Spleen (tissue), 11 donors: ENCODE results near the gene CXCR6. TPM values are rescaled to one million over a fixed set of nuclear protein-coding genes. Genes with fewer than 3 reads are reported as not detected.

Experiments
- DNase-seq: peaks from one replicate; pipeline ENCODE4 v3.0.0-alpha.2; 2020
- H3K27ac ChIP-seq, 8 donors: fragments of 200-600 bp; sonication (generic) in 7 of 8; 1 replicate in 4 of 8; 2 replicates in 4 of 8; pipeline versions ENCODE4 v1.5.0 to v1.8.0; 2016 to 2021; ENCODE audit warnings: inconsistent platforms in 4 of 8, mild to moderate bottlenecking in 4 of 8, moderate library complexity in 1 of 8
- H3K27me3 ChIP-seq, 7 donors: fragments of 200-600 bp; sonication (generic) in 6 of 7; replicated peaks in 1 of 7; 1 replicate in 4 of 7; 2 replicates in 3 of 7; pipeline versions ENCODE4 v1.5.0 to v1.8.0; 2016 to 2021; ENCODE audit warnings: inconsistent platforms in 3 of 7, mild to moderate bottlenecking in 1 of 7
- H3K36me3 ChIP-seq, 6 donors: fragments of 200-600 bp; sonication (generic) in 5 of 6; 1 replicate in 4 of 6; 2 replicates in 2 of 6; pipeline versions ENCODE4 v1.5.0 to v1.8.0; 2016 to 2021; ENCODE audit warnings: inconsistent platforms in 2 of 6
- H3K4me1 ChIP-seq, 6 donors: fragments of 200-600 bp; sonication (generic) in 5 of 6; 1 replicate in 3 of 6; 2 replicates in 3 of 6; pipeline versions ENCODE4 v1.5.0 to v1.8.0; 2016 to 2021; ENCODE audit warnings: inconsistent platforms in 3 of 6
- H3K4me3 ChIP-seq, 8 donors: fragments of 200-600 bp; sonication (generic) in 7 of 8; 1 replicate in 4 of 8; 2 replicates in 4 of 8; pipeline versions ENCODE4 v1.5.0 to v1.8.0; 2016 to 2021; ENCODE audit warnings: inconsistent platforms in 4 of 8, mild to moderate bottlenecking in 4 of 8, moderate library complexity in 2 of 8
- H3K9me3 ChIP-seq, 8 donors: fragments of 200-600 bp; sonication (generic) in 7 of 8; 1 replicate in 4 of 8; 2 replicates in 4 of 8; pipeline versions ENCODE4 v1.5.0 to v1.8.0; 2016 to 2021; ENCODE audit warnings: inconsistent platforms in 4 of 8
- CTCF ChIP-seq, 11 experiments: fragments of 200-600 bp in 7 of 11; fragments of 450-650 bp in 4 of 11; sonication (generic) in 4 of 11; IDR thresholded peaks in 8 of 11; conservative IDR thresholded peaks in 3 of 11; 1 replicate in 7 of 11; 2 replicates in 4 of 11; pipeline versions ENCODE4 v1.4.0 to v1.8.0; 2016 to 2021; ENCODE audit warnings: antibody characterized with exemption in 11 of 11, inconsistent platforms in 4 of 11, mild to moderate bottlenecking in 1 of 11
- POLR2A ChIP-seq, 3 donors: fragments of 450-650 bp; IDR thresholded peaks; one replicate each; pipeline ENCODE4 v1.5.1; 2017; ENCODE audit warnings: antibody characterized with exemption in 3 of 3, mild to moderate bottlenecking in 1 of 3
- POLR2AphosphoS5 ChIP-seq, 3 donors: sonication (generic); formaldehyde crosslinking; IDR thresholded peaks; one replicate each; pipeline ENCODE4 v1.5.1; 2017; ENCODE audit warnings: antibody characterized with exemption in 3 of 3
- WGBS, 5 donors: extraction: QIAGEN DNeasy Blood & Tissue Kit in 3 of 5; methylation state at CpG; one replicate each; pipeline versions ENCODE4 v1.1.5 to v1.1.7; 2013 to 2018; 5-methylcytosine and 5-hydroxymethylcytosine counted together
- intact Hi-C: fragments of 100-400 bp; cut with DNase I; formaldehyde crosslinking; loops from one replicate; pipeline ENCODE4 v1.15.0; 2023; ENCODE audit warnings: low total_unique reads
- polyA plus RNA-seq, 3 donors: library from polyadenylated mRNA; stranded (reverse); fragments of 200-250 nt; gene quantifications; one replicate each; pipeline ENCODE4 v1.2.1, GENCODE V29; 2013
- total RNA-seq, 7 donors: library from RNA; depleted of rRNA in 3 of 7; stranded (reverse); fragments of >200 nt in 3 of 7; fragmentation: NEBNext Ultra II Directional in 4 of 7; extraction: Animal tissue kit (Norgen Biotek cat#: 25700) in 4 of 7; gene quantifications; one replicate each; pipeline versions ENCODE4 v1.1.0 to v1.2.1, GENCODE V29; 2016 to 2021
- donor health status: healthy with polysubstance abuse.
- donor health status: DM: no; HTN: no; CAD: no; lungs with moderate emphysema.
- donor health status: DM: no; HTN: no; CAD: no.
- donor health status: Bipolar disorder and iron deficiency.
- donor health status: healthy.
- donor health status: DM: no; HTN: no; CAD: no.
- donor health status: DM: yes; HTN: yes; CAD: no.

The CXCR6 gene
- total and polyA plus RNA-seq, 10 donors = 2.5 to 35.3 (median 11.6) TPM

GRCh38 chr3:45965253-45965652 is 22.0 kb downstream of the CXCR6 start:
- H3K4me3 ChIP-seq = no peak overlapping the region
- TF ChIP-seq POLR2A (IDR thresholded peaks at IDR 0.05) = no peak
- no peak for TF ChIP-seq CTCF (IDR thresholded peaks at IDR 0.05 in 8 of 11, conservative IDR thresholded peaks at IDR 0.05 in 3 of 11)
- TF ChIP-seq POLR2AphosphoS5 (IDR thresholded peaks at IDR 0.05) = no peak
- intact Hi-C loops = no loop called here
- peaks cover 3 to 100% (median 96%) of the 10 kb centered on the region in 6 donors for H3K36me3 ChIP-seq
- 81 to 94% (median 85%) methylated on average over 4 of the region's 4 CpGs for WGBS, 5 donors
- no peak for DNase-seq
- no peaks in the 10 kb centered on the region for H3K9me3 ChIP-seq
- no peaks in the 10 kb centered on the region for H3K27me3 ChIP-seq
- H3K27ac ChIP-seq = peak overlapping the region in 7 of 8 donors; percentile 16 to 84 (median 45)
- peaks cover 0 to 85% (median 29%) of the 10 kb centered on the region in 6 donors for H3K4me1 ChIP-seq

GRCh38 chr3:45965653-45966052 is 22.4 kb downstream of the CXCR6 start:
- H3K4me3 ChIP-seq = no peak overlapping the region
- DNase-seq = no peak
- peaks cover 0 to 84% (median 29%) of the 10 kb centered on the region in 6 donors for H3K4me1 ChIP-seq
- H3K36me3 ChIP-seq = peaks cover 3 to 100% (median 95%) of the 10 kb centered on the region in 6 donors
- H3K27me3 ChIP-seq = no peaks in the 10 kb centered on the region
- TF ChIP-seq POLR2A (IDR thresholded peaks at IDR 0.05) = no peak
- peak in 1 of 3 donors; percentile 20 for TF ChIP-seq POLR2AphosphoS5 (IDR thresholded peaks at IDR 0.05)
- TF ChIP-seq CTCF (IDR thresholded peaks at IDR 0.05 in 8 of 11, conservative IDR thresholded peaks at IDR 0.05 in 3 of 11) = no peak
- H3K27ac ChIP-seq = peak overlapping the region in 6 of 8 donors; percentile 16 to 84 (median 56)
- intact Hi-C loops = no loop called here
- no peaks in the 10 kb centered on the region for H3K9me3 ChIP-seq
- 76 to 83% (median 79%) methylated on average over 4 of the region's 4 CpGs for WGBS, 5 donors

- no peaks in the 10 kb centered on the region for H3K9me3 ChIP-seq
- TF ChIP-seq CTCF (IDR thresholded peaks at IDR 0.05 in 8 of 11, conservative IDR thresholded peaks at IDR 0.05 in 3 of 11) (no peak), POLR2A (IDR thresholded peaks at IDR 0.05) (no peak), POLR2AphosphoS5 (IDR thresholded peaks at IDR 0.05) (no peak)
- WGBS, 5 donors = 87 to 93% (median 93%) methylated on average over 12 to 17 of the region's 17 CpGs
- peak overlapping the region in 6 of 8 donors; percentile 16 to 84 (median 55) for H3K27ac ChIP-seq
- no peak for DNase-seq
- intact Hi-C loops = no loop called here
- peaks cover 0 to 89% (median 30%) of the 10 kb centered on the region in 6 donors for H3K4me1 ChIP-seq
- H3K36me3 ChIP-seq = peaks cover 3 to 100% (median 88%) of the 10 kb centered on the region in 6 donors
- no peak overlapping the region for H3K4me3 ChIP-seq
- no peaks in the 10 kb centered on the region for H3K27me3 ChIP-seq
Observed at GRCh38 chr3:45966371-45966791, 23.1 kb downstream of the CXCR6 start.

- Histone ChIP-seq H3K36me3 (peaks cover 3 to 100% (median 81%) of the 10 kb centered on the region in 6 donors), H3K4me3 (no peak overlapping the region), H3K9me3 (no peaks in the 10 kb centered on the region), H3K27ac (peak overlapping the region in 3 of 8 donors; percentile 66 to 84 (median 70)), H3K27me3 (no peaks in the 10 kb centered on the region), H3K4me1 (peaks cover 0 to 90% (median 35%) of the 10 kb centered on the region in 6 donors)
- 88 to 97% (median 91%) methylated on average over 13 to 16 of the region's 16 CpGs for WGBS, 5 donors
- DNase-seq = no peak
- intact Hi-C loops = no loop called here
- TF ChIP-seq CTCF (IDR thresholded peaks at IDR 0.05 in 8 of 11, conservative IDR thresholded peaks at IDR 0.05 in 3 of 11) = no peak
- TF ChIP-seq POLR2AphosphoS5 (IDR thresholded peaks at IDR 0.05) = no peak
- no peak for TF ChIP-seq POLR2A (IDR thresholded peaks at IDR 0.05)
Observed at GRCh38 chr3:45966950-45967640, 23.8 kb downstream of the CXCR6 start.
